Measurements from ENCODE around the gene RMC1.
"Not testable (repeated sequence)": the region's sequence is repeated elsewhere in the genome, so short reads cannot be mapped to it uniquely, and the experiment has no call there.

Gene RMC1

DNA sequence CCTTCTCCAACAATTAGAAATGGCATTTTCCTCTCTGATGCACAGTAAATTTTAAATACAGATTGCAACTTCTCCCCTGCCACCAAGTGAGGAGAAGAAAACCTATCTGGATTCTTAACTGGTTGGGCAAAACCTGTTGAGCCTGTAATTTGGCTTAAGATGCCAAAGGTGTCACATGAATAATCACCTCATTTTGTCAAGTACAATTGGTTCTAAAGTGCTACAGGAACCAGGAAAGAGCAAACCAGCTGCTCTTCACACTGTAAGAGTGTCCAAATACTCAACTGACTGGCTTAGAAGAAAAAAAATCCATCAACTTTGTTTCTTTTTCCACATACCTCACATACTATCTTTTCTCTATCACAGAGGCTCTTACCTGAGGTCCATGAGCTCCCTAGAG lies 47.6 kb downstream of the RMC1 start:
- H3K27me3 ChIP-seq (ENCODE audit: control insufficient read depth, insufficient read depth, low read length): no peaks in the 10 kb centered on the region
- no peak overlapping the region for H3K4me2 ChIP-seq (ENCODE audit: low read length)
- H3K36me3 ChIP-seq (ENCODE audit: insufficient read depth, low read length): peaks cover 83% of the 10 kb centered on the region
- H3K4me1 ChIP-seq (ENCODE audit: control insufficient read depth, insufficient read depth, low read length): no peaks in the 10 kb centered on the region
- no peak overlapping the region for H3K9ac ChIP-seq (ENCODE audit: low read depth, low read length)
- H3K9me3 ChIP-seq (replicated peaks; ENCODE audit: low read length): no peaks in the 10 kb centered on the region
- no peak overlapping the region for H3K4me3 ChIP-seq (ENCODE audit: low read length)

DNA sequence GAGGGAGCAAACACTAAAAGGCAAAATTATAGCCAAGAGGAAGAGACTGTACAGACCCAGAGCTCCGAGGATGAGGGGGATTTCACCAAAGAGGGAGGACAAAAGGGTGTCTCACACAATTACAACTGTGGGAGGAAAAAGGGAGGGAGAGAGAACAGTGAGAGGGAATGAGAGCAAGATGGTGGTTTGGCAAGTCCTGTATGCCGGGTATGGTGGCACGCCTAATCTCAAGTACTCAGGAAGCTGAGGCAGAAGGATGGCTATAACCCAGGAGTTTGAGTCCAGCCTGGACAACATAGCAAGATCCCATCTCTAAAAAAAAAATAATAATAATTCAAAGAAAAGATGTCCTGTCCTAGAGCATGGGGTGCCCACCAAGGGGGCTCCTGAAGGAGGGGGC lies 48.7 kb downstream of the RMC1 start:
- H3K9me3 ChIP-seq (replicated peaks; ENCODE audit: low read length): no peaks in the 10 kb centered on the region
- no peak overlapping the region for H3K4me2 ChIP-seq (ENCODE audit: low read length)
- H3K9ac ChIP-seq (ENCODE audit: low read depth, low read length): no peak overlapping the region
- H3K4me1 ChIP-seq (ENCODE audit: control insufficient read depth, insufficient read depth, low read length): no peaks in the 10 kb centered on the region
- peaks cover 85% of the 10 kb centered on the region for H3K36me3 ChIP-seq (ENCODE audit: insufficient read depth, low read length)
- no peak overlapping the region for H3K4me3 ChIP-seq (ENCODE audit: low read length)
- H3K27me3 ChIP-seq (ENCODE audit: control insufficient read depth, insufficient read depth, low read length): no peaks in the 10 kb centered on the region

DNA sequence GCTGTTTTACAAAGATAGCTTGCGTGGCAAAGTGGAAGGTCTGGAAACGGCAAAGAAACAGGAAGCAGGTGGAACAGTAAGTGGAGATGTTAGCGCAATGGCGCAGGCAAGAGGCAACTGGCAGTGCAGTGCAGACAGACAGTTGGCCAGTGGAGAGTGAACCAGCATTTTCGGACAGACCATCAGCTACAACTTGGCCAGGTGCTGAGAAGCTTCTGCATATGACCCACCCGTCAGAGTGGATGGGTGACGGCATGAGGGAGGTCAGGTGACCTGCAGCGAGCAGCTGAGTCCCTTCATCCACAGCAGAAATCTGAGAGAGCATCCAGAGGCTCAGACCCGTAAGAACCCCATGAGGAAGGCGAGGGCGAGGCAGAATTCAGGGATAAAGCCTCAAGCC lies 49.2 kb downstream of the RMC1 start:
- peaks cover 83% of the 10 kb centered on the region for H3K36me3 ChIP-seq (ENCODE audit: insufficient read depth, low read length)
- no peaks in the 10 kb centered on the region for H3K4me1 ChIP-seq (ENCODE audit: control insufficient read depth, insufficient read depth, low read length)
- no peak overlapping the region for H3K9ac ChIP-seq (ENCODE audit: low read depth, low read length)
- no peak overlapping the region for H3K4me3 ChIP-seq (ENCODE audit: low read length)
- H3K27me3 ChIP-seq (ENCODE audit: control insufficient read depth, insufficient read depth, low read length): no peaks in the 10 kb centered on the region
- H3K9me3 ChIP-seq (replicated peaks; ENCODE audit: low read length): no peaks in the 10 kb centered on the region
- H3K4me2 ChIP-seq (ENCODE audit: low read length): no peak overlapping the region

DNA sequence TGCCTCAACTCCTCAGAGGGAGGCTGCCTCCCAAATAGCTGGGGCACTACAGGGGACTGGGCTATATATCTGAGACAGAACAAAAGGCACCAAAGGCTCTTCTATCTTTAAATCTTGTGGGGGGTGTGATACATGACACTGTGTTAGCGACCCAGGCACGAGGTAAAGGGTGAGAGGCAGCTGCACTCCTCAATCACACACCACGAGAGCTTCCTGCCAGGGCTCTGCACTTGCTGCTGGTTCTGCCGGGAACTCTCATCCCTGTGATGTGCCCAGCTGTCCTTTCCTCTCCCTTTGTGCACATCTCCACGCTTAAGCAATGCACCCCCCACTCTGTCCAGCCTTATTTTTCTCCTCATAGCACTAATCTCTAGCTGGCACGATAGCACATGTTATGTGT lies 50.6 kb downstream of the RMC1 start:
- Histone ChIP-seq H3K4me3 (ENCODE audit: low read length) (no peak overlapping the region), H3K36me3 (ENCODE audit: insufficient read depth, low read length) (peaks cover 78% of the 10 kb centered on the region), H3K9me3 (replicated peaks; ENCODE audit: low read length) (no peaks in the 10 kb centered on the region), H3K27me3 (ENCODE audit: control insufficient read depth, insufficient read depth, low read length) (no peaks in the 10 kb centered on the region), H3K4me2 (ENCODE audit: low read length) (no peak overlapping the region), H3K4me1 (ENCODE audit: control insufficient read depth, insufficient read depth, low read length) (no peaks in the 10 kb centered on the region), H3K9ac (ENCODE audit: low read depth, low read length) (no peak overlapping the region)

GRCh38 chr18:23556145-23556780 lies 53.0 kb downstream of the RMC1 start:
- H3K4me2 ChIP-seq (ENCODE audit: low read length): no peak overlapping the region
- no peak overlapping the region for H3K9ac ChIP-seq (ENCODE audit: low read depth, low read length)
- H3K36me3 ChIP-seq (ENCODE audit: insufficient read depth, low read length): peaks cover 80% of the 10 kb centered on the region
- H3K9me3 ChIP-seq (replicated peaks; ENCODE audit: low read length): no peaks in the 10 kb centered on the region
- no peak overlapping the region for H3K4me3 ChIP-seq (ENCODE audit: low read length)
- no peaks in the 10 kb centered on the region for H3K4me1 ChIP-seq (ENCODE audit: control insufficient read depth, insufficient read depth, low read length)
- H3K27me3 ChIP-seq (ENCODE audit: control insufficient read depth, insufficient read depth, low read length): no peaks in the 10 kb centered on the region

- H3K4me1 ChIP-seq (ENCODE audit: control insufficient read depth, insufficient read depth, low read length); H3K4me2 ChIP-seq (ENCODE audit: low read length); H3K9me3 ChIP-seq (replicated peaks; ENCODE audit: low read length); H3K27me3 ChIP-seq (ENCODE audit: control insufficient read depth, insufficient read depth, low read length); H3K9ac ChIP-seq (ENCODE audit: low read depth, low read length); H3K4me3 ChIP-seq (ENCODE audit: low read length): not testable (repeated sequence)
- peaks cover 80% of the 10 kb centered on the region for H3K36me3 ChIP-seq (ENCODE audit: insufficient read depth, low read length)
Measured at GRCh38 chr18:23557511-23557910, 54.2 kb downstream of the RMC1 start.

DNA sequence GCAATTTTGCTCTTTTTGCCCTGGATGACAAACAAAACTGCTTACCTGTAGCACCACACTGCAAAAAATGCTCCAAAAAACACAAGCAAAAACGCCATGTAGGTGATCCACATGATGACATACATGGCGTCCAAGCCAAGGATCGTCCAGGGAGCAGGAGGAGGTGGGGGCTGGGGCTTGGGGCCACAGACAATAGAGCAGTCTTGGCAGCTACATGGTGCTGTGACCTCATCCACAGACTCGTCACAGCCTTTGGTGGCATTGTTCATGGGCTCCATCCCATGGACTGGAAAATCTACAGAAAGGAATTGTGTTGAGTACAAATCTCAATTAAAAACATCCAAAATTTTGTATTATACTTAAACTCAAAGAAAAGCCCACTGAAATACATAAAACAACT lies 56.9 kb downstream of the RMC1 start:
- no peaks in the 10 kb centered on the region for H3K9me3 ChIP-seq (replicated peaks; ENCODE audit: low read length)
- H3K4me3 ChIP-seq (ENCODE audit: low read length): no peak overlapping the region
- H3K4me1 ChIP-seq (ENCODE audit: control insufficient read depth, insufficient read depth, low read length): peaks cover 7% of the 10 kb centered on the region
- H3K4me2 ChIP-seq (ENCODE audit: low read length): no peak overlapping the region
- no peak overlapping the region for H3K9ac ChIP-seq (ENCODE audit: low read depth, low read length)
- H3K27me3 ChIP-seq (ENCODE audit: control insufficient read depth, insufficient read depth, low read length): no peaks in the 10 kb centered on the region
- peaks cover 74% of the 10 kb centered on the region for H3K36me3 ChIP-seq (ENCODE audit: insufficient read depth, low read length)

GRCh38 chr18:23563377-23564043 lies 60.2 kb downstream of the RMC1 start:
- H3K27me3 ChIP-seq (ENCODE audit: control insufficient read depth, insufficient read depth, low read length): no peaks in the 10 kb centered on the region
- H3K4me2 ChIP-seq (ENCODE audit: low read length): no peak overlapping the region
- no peak overlapping the region for H3K4me3 ChIP-seq (ENCODE audit: low read length)
- H3K9me3 ChIP-seq (replicated peaks; ENCODE audit: low read length): no peaks in the 10 kb centered on the region
- H3K9ac ChIP-seq (ENCODE audit: low read depth, low read length): no peak overlapping the region
- H3K4me1 ChIP-seq (ENCODE audit: control insufficient read depth, insufficient read depth, low read length): peaks cover 7% of the 10 kb centered on the region
- H3K36me3 ChIP-seq (ENCODE audit: insufficient read depth, low read length): peaks cover 74% of the 10 kb centered on the region

DNA sequence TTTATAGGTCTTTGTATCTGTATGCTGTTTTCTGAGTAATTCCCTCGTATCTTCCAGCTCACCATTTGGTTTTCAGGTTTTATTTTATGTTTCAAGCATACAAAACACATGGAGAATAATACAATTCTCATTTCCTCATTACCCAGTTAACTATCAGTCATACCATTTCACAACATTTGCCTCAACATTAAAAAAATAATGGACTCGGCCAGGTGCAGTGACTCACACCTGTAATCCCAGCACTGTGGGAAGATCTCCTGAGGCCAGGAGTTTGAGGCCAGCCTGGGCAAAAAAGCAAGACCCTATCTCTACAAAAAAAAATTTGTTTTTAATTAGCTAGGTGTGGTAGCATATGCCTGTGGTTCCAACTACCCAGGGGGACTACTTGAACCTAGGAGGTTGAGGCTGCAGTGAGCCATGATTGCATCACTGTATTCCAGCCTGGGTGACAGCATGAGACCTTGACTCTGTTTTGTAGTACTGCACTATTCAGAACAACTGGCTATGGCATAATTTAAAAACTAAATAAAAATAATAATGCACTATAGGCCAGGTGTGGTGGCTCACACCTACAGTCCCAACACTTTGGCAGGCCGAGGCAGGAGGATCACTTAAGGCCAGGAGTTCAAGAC lies 62.7 kb downstream of the RMC1 start:
- Histone ChIP-seq H3K4me3 (ENCODE audit: low read length) (no peak overlapping the region), H3K36me3 (ENCODE audit: insufficient read depth, low read length) (peaks cover 85% of the 10 kb centered on the region), H3K9ac (ENCODE audit: low read depth, low read length) (no peak overlapping the region)

DNA sequence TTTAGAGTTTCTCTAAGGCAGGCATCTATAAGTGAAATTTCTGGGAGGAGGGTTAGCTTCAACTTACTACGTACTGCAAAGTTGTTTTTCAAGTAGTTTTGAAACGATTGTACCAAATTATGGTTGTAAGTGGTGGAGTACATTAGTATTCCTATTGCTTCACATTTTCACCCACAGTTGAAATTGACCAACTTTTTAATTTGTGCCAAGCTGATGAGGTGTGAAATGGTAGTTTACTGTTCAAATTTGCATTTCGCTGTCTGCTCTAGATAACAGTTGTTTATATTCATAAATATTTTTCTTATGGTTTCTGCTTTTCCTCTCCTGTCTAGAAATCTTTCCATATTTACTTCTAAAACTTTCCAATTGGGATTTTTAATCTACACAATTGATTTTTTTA lies 64.4 kb downstream of the RMC1 start:
- H3K4me2 ChIP-seq (ENCODE audit: low read length): no peak overlapping the region
- no peaks in the 10 kb centered on the region for H3K27me3 ChIP-seq (ENCODE audit: control insufficient read depth, insufficient read depth, low read length)
- H3K36me3 ChIP-seq (ENCODE audit: insufficient read depth, low read length): peaks cover 86% of the 10 kb centered on the region
- H3K9ac ChIP-seq (ENCODE audit: low read depth, low read length): no peak overlapping the region
- no peak overlapping the region for H3K4me3 ChIP-seq (ENCODE audit: low read length)
- H3K9me3 ChIP-seq (replicated peaks; ENCODE audit: low read length): no peaks in the 10 kb centered on the region
- peaks cover 7% of the 10 kb centered on the region for H3K4me1 ChIP-seq (ENCODE audit: control insufficient read depth, insufficient read depth, low read length)

More for the DNA sequence above, 62.7 kb downstream of the RMC1 start:
- H3K27me3 ChIP-seq (ENCODE audit: control insufficient read depth, insufficient read depth, low read length): no peaks in the 10 kb centered on the region
- H3K4me2 ChIP-seq (ENCODE audit: low read length): no peak overlapping the region
- H3K9me3 ChIP-seq (replicated peaks; ENCODE audit: low read length): no peaks in the 10 kb centered on the region
- H3K4me1 ChIP-seq (ENCODE audit: control insufficient read depth, insufficient read depth, low read length): peaks cover 7% of the 10 kb centered on the region

DNA sequence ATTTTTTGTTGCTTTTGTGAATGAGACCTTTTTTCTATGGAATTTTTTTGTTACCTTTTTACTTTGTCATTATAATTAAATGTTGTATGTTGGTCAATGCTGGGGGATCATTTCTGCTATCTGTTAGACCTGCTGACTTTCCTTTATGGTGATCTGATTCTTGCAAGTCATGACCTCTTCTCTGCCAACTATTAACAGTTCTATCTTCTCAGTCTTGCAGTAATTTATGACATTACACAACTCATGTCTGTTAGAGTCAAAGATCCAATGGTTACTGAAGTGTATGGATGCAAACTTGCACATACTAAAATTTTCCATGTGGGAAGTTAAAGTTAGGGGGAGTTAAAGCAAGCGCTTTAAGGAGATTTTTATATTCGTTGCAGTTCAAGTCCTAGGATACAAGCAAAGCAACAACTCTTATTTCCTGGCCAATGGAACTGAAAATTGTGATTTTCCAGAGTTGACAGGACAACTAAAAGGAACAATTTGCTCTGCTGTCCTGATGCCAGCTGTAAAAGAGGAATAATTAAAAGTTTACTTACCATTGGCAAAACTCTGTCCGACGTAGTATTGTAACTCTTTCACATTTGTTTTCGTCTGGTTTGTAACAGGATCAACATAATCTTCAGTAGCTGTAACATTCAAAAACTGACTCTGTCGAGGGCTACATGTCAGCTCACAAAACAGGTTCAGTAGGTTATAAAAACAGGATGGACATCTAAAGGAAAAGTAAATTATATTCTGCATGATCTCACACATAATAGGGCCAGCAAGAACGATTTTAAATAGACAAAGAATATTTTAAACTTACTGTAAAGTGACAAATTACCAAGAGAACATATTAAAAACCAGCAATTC lies 65.2 kb downstream of the RMC1 start:
- H3K4me1 ChIP-seq (ENCODE audit: control insufficient read depth, insufficient read depth, low read length): peaks cover 9% of the 10 kb centered on the region
- no peak overlapping the region for H3K4me3 ChIP-seq (ENCODE audit: low read length)
- peaks cover 81% of the 10 kb centered on the region for H3K36me3 ChIP-seq (ENCODE audit: insufficient read depth, low read length)
- H3K9ac ChIP-seq (ENCODE audit: low read depth, low read length): no peak overlapping the region
- no peak overlapping the region for H3K4me2 ChIP-seq (ENCODE audit: low read length)
- H3K27me3 ChIP-seq (ENCODE audit: control insufficient read depth, insufficient read depth, low read length): no peaks in the 10 kb centered on the region
- no peaks in the 10 kb centered on the region for H3K9me3 ChIP-seq (replicated peaks; ENCODE audit: low read length)
